NCI-H2171 (cell line): ENCODE measurements around the gene PLVAP.
"Not testable (repeated sequence)": the region's sequence is repeated elsewhere in the genome, so short reads cannot be mapped to it uniquely, and the experiment has no call there.

Source experiments
- DNase-seq: peaks from one replicate; lab custom pipeline; 2025; lab: John Stamatoyannopoulos, UW

The PLVAP gene

DNA sequence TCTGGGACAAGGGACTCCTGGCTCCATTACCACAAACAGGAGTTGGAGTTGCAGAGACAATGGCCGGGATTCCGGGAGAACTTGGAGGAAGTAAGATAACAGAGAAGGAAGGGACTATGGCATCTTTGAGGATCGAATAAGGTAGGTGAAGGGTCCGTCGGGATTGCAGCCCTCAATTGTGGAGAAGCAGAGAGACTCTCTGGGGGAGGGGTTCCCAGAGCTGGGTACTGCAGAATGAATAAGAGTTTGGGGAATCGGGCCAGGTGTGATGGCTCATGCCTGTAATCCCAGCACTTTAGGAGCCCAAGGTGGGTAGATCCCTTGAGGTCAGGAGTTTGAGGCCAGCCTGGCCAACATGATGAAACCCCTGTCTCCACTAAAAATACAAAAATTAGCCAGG lies 24.5 kb upstream of the PLVAP start:
- DNase-seq = no peak

DNA sequence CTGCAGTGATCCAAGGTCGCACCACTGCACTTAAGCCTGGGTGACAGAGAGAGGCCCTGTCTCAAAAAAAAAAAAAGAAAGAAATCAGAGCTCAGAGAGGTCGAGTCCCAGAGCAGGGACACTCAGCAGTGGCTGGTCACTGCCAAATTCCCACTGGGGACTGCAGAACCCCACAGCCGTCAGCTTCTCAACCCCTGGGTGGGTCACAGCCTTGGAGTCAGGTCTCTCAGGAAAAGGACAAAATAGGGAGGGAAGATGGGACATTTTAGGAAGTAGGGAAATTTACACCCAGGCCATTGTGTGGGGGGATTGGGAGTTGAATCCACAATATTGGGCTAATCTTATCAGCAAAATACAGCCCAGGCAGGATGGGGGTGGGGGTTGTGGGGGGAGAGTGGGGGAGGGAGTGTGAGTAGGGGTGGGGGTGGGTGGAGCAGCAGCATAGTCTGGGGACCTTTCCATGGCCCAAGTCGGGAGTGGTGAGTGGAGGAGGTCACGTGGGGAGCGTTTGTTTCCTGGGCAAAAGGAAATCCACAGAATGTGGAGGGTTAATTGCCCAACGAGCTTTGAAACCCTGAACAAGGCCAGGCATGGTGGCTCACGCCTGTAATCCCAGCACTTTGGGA lies 21.9 kb upstream of the PLVAP start:
- DNase-seq = no peak

DNA sequence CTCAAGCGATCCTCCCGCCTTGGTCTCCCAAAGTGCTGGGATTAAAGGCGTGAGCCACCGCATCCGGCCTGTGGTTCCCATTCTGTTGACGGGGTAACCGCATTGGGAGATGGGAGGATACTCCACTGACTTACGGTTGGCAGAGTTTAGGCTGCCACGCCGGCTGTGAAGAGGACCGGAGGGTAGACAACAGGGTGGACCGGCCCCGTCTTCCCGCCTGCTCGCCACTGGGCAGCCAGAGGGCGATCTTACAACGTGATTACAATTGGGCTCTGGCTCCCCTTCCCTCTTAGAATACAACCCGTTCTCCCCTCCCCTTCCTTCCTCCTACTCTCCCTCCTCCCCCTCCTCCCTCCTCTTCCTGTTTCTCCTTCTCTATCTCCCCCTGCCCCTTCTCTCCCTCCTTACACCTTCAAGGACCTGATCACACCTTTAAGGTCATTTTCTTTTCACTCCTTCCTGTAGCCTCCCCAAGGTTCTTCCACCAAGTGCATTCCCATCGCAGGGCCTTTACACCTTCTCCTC lies 17.8 kb upstream of the PLVAP start:
- DNase-seq = no peak

DNA sequence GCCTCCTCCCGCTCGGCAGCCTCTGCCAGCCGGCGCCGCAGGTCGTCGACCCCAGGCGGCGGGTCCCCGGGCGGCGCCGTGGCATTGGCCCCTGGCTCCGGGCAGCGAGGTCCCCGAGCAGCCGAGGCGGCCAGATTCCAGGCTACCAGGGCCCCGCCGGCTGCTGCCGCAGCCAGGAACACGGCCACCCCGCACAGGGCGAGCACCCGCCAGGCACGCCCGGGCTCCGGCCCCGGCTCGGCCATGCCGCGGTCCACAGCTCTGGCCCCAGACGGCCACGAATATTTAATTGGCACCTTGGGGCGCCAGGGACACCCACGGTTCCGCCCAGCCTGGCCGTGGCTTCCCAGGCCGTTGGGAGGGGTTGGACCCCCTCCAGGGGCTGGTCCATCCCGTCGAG lies 16.8 kb upstream of the PLVAP start, which contains the start of gene CCDC194:
CCDC194 (minus strand) TSS at position 283 of the 400 bp plus-strand sequence; CDS start at position 245, 38 bp downstream.
- no peak for DNase-seq

DNA sequence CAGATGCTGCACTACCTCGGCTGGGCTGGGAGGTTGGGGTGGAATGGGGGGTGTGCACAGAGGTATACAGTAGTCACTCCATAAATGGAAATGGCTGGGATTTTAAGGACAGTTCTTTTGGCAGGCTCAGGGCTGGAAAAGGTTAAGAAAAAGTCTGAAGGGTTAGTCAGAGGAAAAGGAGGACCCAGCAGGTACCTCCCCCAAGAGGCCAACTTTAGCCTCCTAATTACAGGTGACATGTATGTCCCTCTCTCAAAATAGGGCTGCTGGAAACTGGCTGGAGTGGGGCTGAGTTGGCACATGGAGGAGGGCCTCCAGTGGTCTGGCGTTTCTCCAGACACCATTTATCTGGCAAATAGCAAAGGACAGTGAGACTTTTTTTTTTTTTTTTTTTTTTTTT lies 15.9 kb upstream of the PLVAP start:
- DNase-seq = no peak

DNA sequence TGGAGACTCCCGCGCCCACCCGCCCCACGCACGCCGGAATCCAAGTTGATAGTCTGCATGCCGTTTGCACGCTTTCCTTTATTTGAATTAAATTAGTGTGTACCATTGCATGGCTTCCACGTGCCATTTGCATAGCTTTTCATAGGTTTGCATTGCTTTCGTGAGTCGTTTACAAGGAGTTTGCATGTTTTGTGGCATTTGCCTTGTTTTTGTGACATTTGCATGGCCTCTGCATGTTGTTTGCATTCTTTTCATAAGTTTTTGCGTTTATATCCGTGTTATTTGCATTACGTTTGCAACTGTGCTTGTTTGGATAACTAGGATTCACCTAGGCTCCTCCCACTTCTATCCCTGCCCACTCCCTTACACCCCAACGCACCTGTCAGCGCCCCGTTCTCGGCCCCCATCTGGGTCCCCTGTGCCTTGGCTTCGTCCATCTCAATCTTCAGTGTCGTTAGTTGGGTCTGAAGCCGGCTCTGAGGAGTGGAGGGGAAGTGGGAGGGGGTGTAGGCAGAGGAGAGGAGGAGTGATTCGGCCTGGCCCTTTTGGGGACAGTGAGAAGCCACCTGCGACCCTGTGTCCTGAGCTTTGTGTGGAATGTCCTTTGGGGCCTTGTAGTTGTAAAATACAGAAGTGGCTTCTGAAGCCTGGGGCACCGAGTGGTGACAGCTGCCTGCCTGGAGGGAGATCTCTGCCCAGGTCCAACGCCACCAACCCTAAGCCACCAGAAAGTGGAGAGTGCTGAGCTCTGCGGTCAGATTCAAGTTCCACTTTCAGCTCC lies 14.4 kb upstream of the PLVAP start:
- no peak for DNase-seq

DNA sequence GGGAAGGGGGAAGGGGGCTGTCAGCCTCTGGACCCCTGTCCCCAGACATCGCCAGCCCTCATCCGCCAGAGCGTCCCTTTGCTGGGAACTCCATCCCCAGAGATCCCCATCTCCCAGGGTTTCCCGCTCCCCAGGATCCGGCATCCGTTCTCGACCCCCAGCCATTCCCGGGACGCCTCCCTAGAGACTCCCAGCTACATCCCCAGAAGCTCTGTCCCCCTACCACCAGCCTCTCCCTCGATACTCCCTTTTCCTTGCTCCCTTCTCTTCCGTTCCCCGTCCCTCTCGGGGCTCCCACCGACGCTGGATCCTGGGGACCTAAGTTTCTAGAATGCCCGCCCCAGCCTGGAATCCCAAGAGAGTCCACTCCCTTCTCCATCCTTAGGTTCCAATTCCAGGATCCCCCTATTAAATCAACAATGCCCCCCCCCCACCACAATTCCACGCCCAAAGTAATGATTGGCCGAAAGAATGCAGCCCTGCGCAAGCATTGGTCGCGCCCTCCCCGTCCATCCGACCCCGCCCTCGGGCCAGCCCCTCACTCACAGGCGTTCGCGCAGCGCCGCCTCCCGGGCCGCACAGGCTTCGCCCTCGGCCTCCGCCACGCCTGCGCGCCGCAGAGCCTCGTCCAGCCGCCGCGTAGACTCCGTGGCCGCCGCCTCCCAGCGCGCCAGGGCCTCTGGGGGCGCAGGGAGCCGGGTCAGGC lies 13.7 kb upstream of the PLVAP start:
- peak; percentile 89 for DNase-seq

DNA sequence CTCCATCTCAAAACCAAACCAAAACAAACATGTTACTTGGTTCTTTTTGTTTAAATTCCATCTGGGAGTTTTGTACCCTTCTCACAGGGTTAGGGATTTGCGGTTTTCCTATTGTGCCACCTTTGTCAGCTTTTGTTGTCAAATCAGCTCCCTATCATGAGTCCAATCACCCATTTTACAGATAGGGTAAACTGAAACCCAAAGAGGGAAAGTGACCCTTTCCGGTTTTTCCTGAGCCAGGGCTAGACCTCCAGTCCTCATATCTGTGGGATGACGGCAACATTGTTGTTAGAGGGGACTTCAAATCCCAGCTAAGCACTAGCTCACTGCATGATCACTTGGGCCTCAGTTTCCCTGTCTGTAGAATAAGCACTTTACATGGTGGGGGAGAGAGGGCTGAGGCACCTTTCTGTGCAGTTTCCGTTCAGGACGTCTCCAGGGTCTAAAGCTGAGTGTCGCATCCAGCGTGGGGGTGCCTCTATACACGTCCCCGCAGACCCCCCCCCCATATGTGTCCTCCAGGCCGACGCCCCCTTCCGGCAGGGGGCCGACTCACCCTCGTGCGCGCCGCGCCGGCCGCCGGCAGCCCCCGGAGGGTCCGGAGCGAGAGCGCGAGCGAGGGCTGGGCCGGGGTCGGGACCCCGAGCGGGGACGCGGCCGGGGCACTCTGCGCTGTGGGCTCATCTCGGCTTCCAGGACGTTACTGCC lies 13.0 kb upstream of the PLVAP start:
- no peak for DNase-seq

DNA sequence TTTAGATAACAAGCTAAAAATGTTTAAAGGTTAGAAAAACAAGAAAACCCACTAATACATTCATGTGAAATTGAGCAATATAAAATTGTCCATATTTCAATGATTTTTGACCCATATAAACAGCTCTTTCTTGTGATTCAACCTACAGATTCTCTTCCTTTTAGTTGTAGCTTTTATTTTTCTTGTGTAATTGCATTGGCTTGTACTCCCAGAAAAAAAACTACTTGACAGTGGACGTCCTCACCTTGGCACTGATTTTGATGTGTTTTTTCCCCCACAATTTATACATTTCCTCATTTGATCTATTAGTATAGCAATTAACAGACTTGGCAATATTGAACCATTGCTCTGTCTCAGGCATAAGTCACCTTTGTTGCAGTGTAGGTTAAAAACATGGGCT lies 12.1 kb upstream of the PLVAP start:
- no peak for DNase-seq

DNA sequence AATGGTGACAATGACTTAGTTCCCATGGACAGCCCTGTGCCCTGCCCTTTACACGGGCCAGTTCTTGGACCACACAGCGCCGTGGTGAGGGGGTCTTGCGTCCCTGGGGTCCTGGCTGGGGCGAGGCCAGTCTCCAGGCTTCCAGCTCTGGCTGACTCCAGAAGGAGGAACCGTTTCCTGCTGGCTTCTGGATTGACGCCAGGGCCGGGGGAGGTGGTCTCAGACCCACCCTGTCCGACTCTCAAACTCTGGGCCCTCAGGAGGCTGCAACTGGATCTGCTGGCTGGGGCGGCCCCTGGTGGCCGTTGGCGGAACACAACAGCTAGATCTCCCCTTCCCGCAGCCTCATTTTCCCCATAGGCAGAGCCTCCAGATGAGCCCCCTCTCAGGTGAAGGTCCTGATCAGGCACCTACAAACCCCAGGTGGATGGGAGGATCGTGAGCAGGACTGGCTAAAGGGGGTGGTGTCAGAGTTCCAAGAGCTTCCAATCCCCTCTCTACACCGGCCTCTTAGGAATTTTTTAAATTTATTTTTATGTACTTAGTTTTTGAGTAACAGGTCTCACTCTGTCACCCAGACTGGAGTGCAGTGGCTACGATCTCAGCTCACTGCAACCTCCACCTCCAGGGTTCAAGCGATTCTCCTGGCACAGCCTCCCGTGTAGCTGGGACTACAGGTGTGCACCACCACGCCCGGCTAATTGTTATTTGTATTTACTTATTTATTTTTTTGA lies 8.9 kb upstream of the PLVAP start:
- DNase-seq = no peak

DNA sequence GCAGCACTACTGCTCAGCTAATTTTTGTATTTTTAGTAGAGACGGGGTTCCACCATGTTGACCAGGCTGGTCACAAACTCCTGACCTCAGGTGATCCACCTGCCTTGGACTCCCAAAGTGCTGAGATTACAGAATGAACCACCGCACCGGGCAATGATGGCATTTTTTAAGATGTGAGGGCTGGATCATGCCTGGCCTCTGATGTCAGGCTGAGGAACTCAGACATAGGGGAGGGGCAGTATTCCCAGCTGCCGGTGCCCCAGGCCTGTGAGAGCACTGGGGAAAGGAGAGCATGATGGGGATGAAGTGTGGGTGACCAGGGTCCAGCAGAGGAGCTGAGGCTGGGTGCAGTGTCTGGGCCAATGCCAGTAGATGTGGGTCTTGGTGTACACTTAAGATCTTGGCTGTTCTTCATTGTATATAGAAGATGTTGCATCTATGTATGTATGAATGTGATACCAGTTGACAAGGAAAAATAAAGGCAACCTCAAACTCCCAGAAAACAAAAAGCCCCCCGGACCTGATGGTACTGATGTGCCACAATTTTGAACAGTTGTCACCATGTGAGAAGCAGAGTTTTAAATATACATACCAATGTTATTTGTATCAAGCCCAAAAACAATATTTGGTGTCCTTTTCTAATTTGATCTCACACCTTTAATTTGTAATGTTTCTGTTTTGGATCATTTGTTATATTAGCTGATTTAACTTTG lies 3.4 kb upstream of the PLVAP start:
- DNase-seq = no peak

DNA sequence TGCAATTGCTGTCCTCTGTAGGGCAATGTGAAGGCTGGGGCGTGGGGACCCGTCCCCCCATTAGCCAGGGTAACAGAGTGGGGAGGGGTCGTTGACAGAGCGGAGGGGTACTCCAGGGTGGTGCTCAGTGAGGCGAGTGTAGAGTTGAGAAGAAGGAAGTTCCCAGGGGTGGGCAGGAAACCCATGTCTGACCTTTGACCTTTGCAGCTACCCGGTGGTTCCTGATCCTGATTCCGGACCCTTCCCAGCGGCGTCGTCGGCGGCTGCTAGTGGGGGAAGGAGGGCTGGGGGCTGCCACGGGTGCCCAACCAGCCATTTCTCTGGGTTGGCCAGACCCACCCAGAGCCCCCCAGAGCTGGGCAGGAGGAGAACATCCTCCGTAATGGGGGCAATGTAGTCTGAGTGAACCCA lies 2.1 kb upstream of the PLVAP start:
- DNase-seq = no peak

DNA sequence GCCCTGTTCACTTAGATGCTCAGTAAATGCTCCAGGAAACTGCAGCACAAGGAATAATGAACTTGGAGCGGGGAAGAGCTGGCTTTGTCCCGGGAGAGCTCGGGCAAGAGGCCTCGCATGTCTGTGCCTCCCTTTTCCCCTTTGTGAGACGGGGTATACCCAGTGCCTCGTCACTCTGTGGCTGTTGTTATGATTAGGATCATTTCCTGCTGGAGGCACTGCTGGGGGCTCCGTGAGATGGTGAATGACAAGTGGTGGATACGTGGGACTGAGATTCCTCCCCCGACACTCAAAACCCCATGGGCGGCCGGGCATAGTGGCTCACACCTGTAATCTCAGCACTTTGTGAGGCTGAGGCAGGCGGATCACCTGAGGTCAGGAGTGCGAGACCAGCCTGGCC lies 1.1 kb upstream of the PLVAP start:
- DNase-seq = no peak

DNA sequence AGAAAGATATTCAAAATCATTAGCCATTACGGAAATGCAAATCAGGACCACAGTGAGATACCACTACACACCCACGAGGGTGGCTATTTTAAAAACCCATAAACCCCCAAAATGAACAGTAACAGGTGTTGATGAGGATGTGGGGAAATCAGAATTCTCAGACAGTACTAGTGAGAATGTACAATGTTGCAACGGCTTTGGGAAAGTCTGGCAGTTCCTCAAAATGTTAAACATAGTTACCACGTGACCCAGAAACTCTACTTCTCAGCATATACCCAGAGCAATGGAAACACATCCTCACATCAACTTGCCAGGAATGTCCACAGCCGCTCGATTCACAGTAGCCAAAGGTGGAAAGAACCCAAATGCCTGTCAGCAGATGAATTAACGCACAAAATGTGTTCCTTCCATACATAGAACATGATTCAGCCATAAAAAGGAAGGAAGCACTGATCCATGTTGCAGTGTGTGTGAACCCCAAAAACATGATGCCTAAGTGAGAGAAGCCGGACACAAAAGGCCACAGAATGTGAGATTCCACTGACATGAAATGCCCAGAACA lies 7.0 kb downstream of the PLVAP start:
- DNase-seq = no peak

DNA sequence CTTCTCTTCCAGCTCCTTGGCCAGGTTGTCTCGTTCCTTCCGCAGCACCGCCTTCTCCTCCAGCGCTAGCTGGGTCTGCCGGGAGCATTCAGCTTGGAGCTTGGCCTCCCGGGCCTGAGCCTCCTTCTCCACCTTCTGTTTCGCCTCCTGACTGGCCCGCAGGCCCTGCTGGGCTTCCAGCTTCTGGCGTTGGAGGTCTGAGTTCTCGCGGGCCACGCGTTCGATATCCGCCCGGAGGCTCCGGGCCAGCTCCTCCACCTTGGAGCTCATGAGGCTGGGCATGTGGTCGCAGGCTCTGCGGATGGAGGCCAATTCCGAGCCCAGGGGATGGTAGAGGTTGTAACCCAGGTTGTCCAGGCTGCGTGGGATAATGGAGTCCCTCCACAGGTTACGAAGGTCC lies 11.8 kb downstream of the PLVAP start:
- no peak for DNase-seq

DNA sequence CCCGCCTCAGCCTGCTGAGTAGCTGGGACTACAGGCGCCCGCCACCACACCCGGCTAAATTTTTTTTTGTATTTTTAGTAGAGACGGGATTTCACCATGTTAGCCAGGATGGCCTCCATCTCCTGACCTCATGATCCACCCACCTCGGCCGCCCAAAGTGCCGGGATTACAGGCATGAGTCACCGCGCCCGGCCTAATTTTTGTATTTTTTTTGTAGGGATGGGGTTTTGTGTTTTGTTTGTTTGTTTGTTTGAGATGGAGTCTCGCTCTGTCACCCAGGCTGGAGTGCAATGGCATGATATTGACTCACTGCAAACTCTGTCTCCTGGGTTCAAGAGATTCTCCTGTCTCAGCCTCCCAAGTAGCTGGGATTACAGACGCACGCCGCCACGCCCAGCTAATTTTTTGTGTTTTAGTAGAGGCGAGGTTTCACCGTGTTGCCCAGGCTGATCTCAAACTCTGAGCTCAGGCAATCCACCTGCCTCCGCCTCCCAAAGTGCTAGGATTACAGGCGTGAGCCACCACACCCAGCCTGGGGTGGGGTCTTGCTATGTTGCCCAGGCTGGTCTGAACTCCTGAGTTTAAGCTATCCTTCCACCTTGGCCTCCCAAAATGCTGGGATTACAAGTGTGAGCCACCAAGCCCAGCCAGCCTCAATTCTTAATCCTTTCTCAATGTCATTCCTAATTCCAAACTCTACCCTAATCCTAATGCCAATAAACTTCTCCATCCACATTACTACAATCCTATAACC lies 13.1 kb downstream of the PLVAP start:
- not testable (repeated sequence) for DNase-seq

DNA sequence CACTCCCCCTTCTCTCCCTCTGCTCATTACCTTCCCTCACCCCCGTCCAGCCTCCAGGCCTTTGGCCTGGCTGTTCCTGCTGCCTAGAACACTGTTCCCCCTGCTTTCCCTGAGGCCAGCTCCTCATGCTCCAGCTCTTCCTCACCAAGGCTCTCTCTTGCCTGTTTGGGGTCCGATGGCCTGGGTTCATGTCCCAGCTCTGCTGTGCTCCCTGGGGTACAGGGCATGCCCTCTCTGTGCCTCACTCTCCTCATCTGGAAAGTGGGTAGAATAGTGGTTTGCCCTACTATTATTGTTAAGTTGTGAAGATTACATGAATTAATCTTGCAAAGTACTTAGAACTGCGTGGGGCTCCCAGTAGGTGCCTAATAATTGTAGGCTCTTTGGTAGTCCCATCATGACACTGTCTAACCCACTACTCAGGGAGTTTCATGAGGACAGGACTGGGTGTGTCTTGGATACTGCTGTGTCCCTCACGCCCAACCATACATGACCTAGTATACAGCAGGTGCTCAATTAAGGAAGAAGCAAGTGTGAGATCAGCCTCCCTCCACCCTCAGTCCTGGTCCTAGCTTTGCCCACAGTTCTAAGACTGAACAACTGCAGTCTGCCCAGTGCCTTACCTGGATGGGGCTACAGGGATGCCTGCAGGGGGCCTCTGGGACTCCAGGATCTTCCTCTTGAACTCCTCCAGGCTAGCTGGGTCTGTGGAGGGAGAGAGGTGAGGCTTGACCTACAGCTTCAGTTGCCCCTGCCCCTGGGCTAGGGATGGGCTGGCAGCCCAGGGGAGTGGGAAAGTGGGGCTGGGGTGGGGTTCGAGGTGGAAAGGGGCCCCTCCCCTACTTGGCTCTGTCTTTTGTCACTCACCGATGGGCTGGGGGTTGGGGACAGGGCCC lies 17.0 kb downstream of the PLVAP start:
- DNase-seq = no peak

DNA sequence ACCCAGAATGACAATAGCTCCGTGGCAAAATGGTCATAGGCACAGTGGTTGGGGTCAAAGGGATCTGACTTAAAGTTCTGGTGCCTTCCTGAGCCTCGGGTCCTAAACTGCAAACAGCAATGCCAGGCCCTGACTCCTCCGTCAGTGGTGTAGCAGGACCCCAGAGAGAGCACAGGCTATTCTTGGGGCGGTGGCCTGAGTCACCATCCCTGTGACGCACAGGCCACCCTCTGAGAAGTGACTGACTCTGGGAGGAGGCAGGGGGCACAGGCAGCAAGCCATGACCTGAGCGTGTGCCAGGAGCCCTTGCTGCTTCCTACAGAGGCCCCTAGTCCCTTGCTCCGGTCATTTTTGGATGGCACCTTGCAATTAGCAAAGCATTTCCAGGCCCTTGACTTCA lies 18.7 kb downstream of the PLVAP start:
- DNase-seq = no peak

DNA sequence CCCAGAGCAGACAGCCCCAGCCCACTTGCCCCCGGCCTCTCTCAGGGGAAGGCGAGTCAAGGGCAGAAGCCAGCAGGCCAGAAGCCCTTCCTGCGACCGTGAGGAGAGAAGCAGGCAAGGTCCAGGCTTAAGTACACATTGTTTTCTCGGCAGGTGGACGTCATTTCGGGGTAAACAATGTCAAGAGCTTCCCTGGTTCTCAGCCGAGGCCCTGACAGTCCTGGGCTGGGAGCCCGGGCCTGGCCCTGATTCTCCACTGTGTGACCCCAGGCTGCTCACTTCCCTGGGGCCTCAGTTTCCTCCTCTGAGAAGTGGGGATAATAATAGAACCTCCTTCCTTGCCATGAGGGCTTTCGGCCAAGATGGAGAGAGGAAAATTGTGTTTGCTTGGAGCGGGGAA lies 19.4 kb downstream of the PLVAP start:
- no peak for DNase-seq
